ENCODE measurements around the gene ACBD5.
A peak's percentile ranks its signal among the peaks of the same experiment; 100 is the strongest.
"Not testable (repeated sequence)": the region's sequence is repeated elsewhere in the genome, so short reads cannot be mapped to it uniquely, and the experiment has no call there.

Gene ACBD5, protein sequence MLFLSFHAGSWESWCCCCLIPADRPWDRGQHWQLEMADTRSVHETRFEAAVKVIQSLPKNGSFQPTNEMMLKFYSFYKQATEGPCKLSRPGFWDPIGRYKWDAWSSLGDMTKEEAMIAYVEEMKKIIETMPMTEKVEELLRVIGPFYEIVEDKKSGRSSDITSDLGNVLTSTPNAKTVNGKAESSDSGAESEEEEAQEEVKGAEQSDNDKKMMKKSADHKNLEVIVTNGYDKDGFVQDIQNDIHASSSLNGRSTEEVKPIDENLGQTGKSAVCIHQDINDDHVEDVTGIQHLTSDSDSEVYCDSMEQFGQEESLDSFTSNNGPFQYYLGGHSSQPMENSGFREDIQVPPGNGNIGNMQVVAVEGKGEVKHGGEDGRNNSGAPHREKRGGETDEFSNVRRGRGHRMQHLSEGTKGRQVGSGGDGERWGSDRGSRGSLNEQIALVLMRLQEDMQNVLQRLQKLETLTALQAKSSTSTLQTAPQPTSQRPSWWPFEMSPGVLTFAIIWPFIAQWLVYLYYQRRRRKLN

DNA sequence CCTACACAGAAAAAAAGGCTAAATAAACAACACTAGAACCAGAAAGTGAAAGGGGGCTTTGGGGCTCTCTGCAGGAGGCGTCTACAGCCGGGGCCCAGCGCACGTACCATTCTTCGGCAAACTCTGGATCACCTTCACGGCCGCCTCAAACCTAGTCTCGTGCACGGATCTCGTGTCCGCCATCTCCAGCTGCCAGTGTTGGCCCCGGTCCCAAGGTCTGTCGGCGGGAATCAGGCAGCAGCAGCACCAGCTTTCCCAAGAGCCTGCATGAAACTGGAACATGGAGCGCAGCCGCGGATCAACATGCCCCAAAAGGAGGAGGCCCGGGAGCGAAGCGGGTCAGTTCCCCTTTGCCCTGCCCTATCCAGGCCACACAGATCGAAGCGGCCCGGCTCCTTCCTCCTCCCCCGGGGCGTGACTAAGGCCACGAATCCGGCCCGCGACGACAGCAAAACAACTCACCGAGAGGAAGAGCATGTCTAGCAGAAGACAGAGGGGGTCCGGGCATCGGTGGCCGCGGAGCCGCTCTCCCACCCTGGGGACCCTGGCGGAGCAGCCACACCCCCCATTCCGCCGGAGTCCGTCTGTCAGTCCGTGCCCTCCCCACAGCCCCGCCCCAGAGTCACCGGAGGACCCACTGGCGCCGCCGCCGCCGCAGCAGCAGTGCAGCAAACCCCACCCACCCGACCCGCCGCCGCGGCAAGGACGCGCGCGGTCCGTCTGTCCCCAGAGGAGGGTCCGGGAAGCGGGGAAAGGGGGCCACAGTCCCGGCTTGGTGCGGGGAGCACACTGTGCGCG is at the start of gene ACBD5:
Gene ACBD5, minus strand, starts transcription at position 586 of the 798 bp plus-strand sequence. Its CDS starts 109 bp downstream, at position 477.
- DNase-seq: peak; percentile 71 to 85

DNA sequence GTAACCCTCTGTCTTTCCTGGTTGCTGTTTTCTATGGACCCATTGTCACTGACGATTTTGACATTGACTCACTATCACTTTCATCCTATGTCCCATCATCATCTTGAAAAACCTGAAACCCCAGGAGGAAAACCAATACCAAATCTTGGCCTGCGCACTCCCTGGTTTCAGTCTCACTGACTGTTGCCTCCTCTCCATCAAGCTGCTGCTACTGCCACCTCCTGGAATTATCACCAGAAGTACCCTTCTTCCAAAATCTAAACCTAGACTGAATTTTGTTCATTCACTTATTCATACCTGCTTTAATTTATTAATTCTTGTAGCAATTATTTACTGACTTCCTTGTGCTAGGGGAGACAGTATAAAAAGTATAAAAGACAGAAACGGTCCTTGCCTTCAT is 44.5 kb upstream of the ACBD5 start:
- no peak for DNase-seq

DNA sequence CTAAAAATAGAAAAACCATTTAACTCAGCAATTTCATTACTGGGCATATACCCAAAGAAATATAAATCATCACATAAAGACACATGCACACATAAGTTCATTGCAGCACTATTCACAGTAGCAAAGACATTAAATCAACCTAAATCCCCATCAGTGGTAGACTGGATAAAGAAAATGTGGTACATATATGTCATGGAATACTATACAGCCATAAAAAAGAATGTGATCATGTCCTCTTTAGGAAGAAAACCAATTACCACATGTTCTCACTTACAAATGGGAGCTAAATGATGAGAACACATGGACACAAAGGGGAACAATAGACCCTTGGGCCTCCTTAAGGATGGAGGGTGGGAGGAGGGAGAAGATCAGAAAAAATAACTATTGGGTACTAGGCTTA is 36.0 kb upstream of the ACBD5 start:
- DNase-seq: no peak

DNA sequence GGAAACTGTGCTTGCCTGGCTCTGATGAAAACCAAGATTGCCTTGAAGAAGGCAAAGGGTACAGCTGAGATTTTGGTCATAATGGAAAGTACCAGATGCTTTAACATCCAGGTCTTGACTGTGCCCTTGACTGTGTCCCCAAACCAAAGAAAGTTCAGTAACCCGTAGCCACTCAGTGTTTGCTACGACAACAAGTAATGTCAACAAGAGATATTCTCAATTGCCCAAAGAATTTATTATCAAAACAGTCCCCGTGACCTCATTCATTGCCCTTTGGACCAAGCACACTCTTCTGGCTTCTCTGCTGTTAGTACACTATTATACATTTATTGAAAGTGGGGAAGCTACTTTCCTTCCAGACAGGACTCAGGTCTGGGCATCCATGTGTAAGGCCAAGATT is 25.4 kb upstream of the ACBD5 start:
- DNase-seq: not testable (repeated sequence)

DNA sequence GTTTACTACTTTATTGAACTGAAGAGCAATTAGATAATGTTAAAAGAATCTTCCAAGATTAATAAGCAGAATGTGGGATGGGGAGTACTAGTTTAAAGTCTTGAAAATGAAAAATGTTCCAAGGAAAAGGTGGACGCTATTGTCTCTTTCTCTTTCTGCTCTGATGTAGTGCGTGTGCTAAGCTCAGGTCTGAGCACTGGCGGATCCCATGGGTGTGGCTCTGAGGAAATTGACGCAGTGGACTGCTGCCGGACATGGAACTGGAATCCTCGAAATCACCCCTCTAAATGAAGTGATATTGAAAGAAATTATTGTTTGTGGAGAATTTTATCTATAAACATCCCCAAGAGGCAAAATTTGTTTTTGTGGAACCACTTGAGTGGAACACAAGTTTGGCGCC is 22.2 kb upstream of the ACBD5 start:
- not testable (repeated sequence) for DNase-seq

DNA sequence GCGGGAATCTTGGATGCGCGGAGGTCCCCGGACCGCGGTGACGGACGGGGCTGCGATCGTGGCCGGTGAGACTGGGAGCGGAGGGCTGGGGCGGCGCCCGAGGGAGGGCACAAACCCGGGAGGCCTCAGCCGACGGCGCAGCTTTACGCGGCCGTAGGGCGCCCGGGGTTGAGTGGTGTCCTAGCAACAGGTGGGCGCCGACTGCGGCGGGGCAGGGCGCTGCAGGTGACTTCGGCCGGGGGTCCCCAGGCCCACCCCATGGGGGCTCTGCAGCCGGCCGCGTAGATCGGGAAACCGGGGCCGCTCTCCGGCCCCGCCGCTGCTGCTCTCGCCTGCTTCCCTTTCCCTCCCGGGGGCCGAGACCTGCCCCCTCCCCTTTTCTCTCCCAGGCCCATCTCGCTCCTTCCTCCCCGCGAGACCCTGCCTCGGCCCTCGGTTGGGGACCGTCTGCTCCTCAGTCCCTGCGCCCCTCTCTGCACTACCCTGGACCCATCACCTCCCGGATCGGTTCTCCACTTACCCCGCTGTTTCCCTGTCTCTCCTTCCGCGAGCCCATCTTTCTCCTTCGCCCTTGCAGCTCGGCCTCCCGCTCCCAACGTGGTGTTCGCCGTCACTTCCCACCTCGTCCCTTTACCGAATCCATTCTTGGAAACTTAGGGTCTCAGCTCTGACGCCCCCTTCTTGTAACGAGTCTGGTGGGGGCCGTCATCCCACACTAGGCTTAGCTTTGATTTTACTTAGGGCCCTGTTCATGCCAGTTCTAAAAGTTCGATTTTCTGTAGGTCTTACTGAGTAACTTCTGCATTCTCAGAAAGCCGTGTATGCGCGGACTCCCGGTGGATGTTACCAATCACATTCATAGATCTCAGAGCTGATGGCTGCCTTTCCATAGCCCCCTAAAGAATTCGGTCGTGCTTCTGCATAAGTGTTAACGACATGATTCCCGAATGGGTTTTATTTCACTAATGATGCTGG is 18.5 kb upstream of the ACBD5 start:
- peak in 1 of 2 donors; percentile 5 for DNase-seq

DNA sequence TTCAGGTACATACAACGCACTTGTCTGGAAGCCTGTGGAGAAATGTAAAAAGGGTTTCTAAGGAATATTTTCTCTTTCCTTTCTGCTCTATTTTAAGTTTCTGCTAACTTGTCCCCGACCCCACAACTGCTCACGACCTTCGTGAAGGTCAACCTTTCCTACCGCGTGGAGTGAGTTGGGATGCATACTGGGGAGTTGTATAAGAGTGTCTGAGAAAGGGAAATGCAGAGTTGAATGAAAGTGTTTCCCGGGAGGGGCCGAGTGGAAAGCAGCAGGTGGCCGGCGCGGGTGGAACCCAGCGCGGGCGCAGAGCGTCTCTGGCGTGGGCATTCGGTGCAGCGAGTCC is 17.9 kb upstream of the ACBD5 start:
- no peak for DNase-seq

DNA sequence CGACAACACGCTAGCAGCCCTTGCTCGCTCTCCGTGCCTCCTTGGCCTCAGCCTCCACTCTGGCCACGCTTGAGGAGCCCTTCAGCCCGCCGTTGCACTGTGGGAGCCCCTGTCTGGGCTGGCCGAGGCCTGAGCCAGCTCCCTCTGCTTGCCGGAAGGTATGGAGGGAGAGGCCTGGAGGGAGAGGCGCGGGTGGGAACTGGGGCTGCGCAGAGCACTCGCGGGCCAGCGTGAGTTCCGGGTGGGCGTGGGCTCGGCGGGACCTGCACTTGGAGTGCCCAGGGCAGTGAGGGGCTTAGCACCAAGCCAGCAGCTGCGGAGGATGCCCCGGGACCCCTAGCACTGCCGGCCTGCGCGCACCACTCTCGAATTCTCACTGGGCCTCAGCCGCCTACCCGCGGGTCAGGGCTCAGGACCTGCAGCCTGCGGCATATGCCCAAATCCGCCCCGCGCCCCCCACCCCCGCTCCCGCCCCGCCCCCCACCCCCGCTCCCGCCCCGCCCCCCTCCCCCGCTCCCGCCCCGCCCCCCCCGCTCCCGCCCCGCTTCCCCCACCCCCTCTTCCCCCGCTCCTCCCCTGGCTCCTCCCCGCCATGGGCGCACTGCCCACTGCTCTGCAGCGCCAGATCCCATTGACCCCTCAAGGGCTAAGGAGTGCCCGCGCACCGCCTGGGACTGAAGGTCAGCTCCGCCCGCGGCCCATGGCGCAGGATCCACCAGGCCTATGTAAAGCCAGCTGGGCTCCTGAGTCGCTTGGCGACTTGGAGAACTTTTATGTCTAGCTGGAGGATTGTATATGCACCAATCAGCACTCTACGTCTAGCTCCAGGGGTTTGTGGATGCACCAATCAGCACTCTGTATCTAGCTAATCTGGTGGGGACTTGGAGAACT is 15.9 kb upstream of the ACBD5 start:
- no peak for DNase-seq

DNA sequence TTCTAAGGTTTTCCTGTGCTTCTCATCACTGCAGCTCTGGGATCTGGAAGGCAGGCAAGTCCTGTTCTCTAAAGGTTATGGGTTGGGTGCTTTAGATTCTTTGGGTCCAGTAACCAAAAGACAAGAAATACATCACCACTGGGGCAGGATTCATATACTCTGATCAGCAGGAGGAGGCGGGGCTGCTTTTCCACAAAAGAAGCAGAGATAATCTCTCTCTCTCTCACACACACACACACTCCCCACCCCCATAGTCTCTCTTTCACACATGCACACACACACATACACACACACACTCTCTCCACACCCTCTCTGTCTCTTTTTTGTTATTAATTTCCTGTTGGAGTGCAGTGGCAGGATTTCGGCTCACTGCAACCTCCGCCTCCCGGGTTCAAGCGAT is 13.0 kb upstream of the ACBD5 start:
- DNase-seq: no peak

DNA sequence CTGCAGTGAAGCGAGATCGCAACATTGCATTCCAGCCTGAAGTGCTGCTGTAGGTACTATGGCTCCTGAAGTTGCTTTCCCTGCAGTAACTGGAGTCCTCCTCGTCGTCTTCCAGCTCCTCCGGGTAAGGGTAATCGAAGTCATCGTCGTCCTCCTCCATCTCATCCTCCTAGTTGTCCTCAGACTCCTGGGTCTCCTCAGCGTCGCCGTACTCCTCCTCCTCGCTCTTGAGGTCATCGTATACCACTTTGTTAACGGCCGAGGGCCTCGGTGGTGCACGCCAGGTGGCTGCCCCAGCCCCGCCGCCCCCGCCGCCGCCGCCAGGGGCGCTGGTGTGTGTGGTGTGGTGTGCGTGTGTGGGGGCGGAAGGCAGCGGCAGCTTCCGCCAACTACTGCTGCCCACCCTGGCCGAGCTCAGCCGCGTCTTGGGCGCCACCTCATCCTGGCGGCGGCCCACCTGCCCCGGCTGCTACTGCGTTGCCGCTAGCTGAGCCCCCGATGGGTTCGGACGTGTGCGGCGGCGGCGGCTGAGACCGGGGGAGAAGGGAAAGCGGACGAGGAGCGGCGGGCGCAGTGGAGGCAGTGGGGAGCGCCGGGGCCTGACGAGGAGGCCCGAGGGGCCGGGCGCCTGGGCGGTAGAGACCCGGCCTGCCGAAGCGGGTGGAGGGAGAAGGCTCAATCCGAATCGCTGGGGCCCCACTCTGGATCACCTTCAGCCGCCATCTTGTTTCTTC is 11.8 kb upstream of the ACBD5 start:
- no peak for DNase-seq

DNA sequence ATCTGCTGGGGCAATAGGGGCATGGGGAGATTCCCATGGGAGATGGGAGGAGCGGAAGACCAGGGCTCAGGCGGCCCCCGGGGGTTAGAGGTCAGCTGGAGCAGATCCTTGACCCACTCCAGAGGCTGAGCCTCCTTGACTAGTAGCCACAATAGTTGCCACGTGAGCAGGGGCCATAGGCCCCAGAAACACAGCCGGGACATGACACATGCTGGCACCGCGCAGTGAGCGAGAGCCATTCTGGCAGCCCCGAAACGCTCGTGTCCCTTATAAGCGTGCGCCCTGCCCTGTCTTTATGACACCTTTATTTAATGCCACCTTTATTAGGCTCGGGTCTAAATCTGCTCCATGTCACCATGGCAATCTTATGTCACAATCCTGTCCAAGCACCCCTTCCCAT is 11.0 kb upstream of the ACBD5 start:
- DNase-seq: no peak

DNA sequence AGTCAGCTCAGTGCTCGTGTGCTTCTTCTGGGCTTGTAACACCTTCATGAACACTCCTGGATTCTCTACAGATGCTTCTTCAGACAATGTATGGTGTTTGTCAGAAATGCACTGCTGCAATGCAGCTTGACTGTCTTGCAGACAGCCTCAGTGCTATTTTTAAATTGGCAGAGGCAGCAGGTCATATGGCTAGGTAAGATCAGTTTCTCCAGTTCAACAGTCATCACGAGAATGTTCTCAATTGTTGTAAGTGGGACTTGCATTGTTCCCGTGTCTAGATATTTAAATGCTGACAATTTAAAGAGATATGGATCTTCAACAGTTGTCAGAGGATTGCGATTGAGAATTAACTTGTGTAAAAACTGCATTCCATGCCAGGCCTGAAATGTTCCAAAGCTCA is 7.6 kb upstream of the ACBD5 start:
- no peak for DNase-seq

DNA sequence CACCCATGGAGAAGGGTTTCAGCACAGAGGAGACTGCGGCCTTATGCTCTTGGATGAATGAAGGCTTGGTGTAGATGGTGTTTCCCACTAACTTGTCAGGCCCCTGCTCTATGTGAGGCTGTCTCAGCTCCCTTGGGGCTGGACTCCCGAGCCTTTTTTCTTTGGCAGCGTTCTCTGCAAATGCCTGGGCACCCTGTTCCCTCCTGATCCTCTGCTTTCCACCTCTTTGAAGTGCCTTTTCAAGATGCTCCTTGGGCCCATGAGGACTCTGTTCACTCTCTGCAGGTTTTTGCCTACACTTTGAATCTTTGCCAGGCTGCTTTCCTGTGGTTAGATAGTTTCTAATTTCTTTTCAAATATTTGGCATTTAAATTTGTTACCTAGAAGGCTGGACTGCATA is 6.8 kb upstream of the ACBD5 start:
- DNase-seq: no peak

DNA sequence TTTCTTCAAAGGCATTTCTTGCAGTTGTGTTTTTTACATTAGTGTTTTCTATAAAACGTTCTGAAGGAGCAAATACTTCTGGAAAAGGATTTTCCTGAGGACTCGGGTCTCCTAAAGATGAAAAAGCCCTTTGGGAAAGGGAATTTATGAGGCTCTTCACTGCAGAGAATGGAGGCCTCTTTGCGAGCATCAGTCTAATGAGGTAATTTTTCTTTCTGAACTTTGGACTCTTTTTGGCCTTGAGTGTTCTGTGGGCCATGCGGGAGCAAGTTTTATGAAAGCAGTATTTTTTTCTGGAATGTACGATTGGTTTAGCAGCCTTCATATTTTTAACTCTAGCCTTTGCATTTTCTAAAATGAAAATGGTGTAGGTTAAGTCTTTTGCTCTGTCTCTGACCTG is 6.4 kb upstream of the ACBD5 start:
- DNase-seq: no peak

DNA sequence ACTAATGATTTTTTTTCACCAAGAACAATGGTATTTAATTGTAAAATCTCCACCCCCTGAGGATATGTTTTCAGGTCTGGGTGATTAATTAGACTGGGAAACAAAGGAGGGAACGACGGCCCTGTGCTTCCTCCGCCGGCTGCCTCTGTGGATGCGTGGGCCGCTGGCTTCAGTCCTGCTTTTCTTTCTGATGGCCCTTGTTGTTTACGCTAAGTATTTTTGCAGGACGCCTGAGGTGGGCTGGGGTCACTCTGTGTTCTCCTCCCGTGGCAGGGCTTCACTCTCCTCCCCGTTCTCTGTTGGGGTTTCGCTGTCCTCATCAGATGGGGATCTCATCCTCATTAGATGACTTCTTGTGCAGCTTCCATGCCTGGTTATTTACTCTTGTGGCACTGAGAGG is 5.2 kb upstream of the ACBD5 start:
- no peak for DNase-seq

DNA sequence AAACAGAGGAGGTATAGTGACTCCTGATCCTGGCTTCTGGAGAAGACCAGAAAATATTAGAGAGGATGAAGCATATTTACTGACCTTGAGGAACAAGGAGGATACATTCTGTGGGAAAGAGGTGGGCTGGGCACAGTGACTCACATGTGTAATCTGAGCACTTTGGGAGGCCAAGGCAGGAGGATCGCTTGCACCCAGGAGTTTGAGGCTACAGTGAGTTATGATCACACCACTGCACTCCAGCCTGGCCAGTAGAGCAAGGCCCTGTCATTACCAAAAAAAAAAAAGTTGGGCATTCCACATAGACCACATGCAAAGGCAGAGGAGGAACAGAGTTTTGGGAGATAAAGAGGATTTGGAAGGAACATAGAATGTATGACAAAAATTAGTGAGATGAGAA is 4.4 kb upstream of the ACBD5 start:
- DNase-seq: no peak

DNA sequence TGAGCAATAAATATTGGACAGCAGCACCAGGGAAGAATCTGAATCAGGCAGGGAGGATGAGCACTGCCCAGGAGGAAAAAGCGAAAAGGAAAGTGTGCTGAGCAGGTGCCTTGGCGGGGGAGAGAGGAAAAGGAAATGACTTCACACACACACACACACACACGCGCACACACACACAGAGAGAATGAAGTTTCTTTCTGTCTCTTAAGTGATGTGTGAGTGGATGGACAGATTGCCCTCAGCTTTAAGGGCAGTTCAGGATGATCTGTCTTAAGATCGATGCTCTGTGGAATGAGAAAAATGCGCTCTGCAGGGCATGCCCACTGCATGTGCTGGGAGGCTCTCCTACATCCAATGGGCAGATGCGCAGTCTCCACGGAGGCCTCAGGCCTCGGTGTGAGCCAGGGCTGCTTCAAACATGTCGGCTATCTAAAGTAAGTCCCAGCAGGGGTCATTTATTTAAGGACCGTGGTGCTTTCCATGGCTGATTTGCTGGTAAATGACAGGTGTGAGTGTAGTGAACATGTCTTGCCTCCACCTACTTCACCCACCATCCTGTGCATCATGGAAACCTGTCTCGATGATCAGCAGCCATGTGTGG is 2.5 kb upstream of the ACBD5 start:
- DNase-seq: peak; percentile 65 to 81

DNA sequence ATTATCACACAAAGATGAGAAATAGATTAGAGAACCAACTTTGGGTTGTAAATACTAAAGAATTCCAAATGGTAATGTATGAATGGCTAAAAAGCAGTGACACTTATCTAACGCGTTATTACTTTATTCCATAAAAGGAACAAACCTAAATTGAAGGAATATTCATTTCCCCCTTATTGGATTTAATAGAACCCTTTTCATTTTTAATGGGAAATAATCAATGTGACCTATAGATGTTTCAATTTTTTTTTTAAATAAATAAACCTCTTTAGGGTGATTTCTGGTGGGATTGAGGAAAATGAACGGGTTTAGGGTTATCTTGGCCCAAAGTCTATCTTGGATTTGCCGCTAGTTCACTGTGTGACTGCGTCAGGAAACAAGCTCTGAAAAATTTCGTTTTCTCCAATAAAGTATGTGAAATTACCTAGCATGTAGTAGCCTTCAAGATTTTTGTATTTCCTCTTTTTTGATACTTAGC is 1.9 kb upstream of the ACBD5 start:
- DNase-seq: no peak

DNA sequence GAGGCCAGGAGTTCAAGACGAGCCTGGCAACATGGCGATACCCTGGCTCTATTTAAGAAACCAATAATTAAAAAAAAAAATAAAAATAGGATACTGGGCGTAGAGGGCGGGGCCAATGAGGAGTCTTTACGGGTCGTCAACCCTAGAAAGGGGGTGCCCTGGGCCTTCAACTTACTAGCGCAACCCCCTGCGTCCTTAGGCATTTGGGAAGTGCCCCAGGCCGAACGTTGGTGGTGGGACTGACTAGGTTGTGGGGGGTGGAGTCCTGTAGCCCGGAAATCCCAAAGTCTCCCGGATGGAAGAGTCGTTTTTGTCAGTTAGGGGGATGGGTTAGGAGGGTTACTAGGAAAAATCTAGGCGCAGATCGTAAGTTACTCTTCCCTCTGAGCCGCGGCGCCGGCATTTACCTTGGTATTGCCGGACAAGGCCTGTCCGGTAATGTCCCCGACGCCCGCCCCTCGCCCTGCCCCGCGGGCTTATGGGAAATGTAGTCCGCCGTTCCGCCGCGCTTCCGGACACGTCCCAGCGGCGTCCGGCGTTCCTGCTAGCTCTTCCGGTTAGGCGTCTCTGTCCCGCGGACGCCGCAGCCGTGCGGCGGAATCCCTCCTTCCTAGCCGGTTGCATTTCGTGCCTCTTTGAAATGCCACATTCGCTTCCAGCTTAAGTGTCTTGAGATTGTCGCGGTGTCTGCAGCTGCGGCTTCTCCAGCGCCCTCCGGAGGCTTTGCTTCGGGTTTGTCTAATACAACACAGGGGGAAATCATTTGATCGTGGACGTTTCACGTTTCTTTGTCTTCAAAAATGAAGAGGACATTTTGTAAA is 1.3 kb upstream of the ACBD5 start:
- peak; percentile 89 to 94 for DNase-seq
